IMR-90 (cell line): Measurements from ENCODE around the gene ITCH. TPM values are rescaled to one million over a fixed set of nuclear protein-coding genes. Genes with fewer than 3 reads are reported as not detected.
A peak's percentile ranks its signal among the peaks of the same experiment; 100 is the strongest.

ENCODE experiments used
- ATAC-seq: fragments of 200-7000 bp; cut with Tn5 transposase; 2 replicates; pipeline ENCODE4 v1.9.1; 2020; ENCODE audit warnings: low read depth, mild to moderate bottlenecking, moderate library complexity
- BruUV-seq: library from RNA; stranded (reverse); fragments of 400-500 nt; replicated peaks from 2 replicates; lab custom pipeline; 2021; lab: Mats Ljungman, UMichigan
- CTCF ChIA-PET: fragments of 300-600 bp; formaldehyde crosslinking; extraction: SDS; loops from one replicate; lab custom pipeline; 2021; ENCODE audit warnings: antibody characterized with exemption; lab: Yijun Ruan, JAX
- POLR2A ChIA-PET: fragments of 300-600 bp; sonication (Branson Sonifier 250); formaldehyde crosslinking; loops from one replicate; lab custom pipeline; 2022; ENCODE audit warnings: antibody characterized with exemption; ENCODE audit not compliant: unreplicated experiment; lab: Charles Lee
- DNase-seq: peaks from one replicate; pipeline ENCODE4 v3.0.0; 2013
- H2AFZ ChIP-seq: replicated peaks from 2 replicates; pipeline ENCODE3; 2013; ENCODE audit warnings: low read length, mild to moderate bottlenecking; ENCODE audit not compliant: poor library complexity
- H2AK5ac ChIP-seq: 2 replicates; pipeline ENCODE4 v1.6.1; 2013; ENCODE audit warnings: low read depth, low read length, inconsistent platforms
- H2AK9ac ChIP-seq: replicated peaks from 2 replicates; pipeline ENCODE3; 2013; ENCODE audit warnings: mild to moderate bottlenecking, low read depth, low read length, moderate library complexity; ENCODE audit not compliant: poor library complexity
- H2BK120ac ChIP-seq: 2 replicates; pipeline ENCODE4 v1.6.1; 2013; ENCODE audit warnings: low read depth, low read length, inconsistent platforms
- H2BK15ac ChIP-seq: 3 replicates; pipeline ENCODE4 v1.6.1; 2013; ENCODE audit warnings: low read depth, low read length, inconsistent platforms
- H2BK20ac ChIP-seq: 2 replicates; pipeline ENCODE4 v1.6.1; 2013; ENCODE audit warnings: low read depth, mild to moderate bottlenecking, inconsistent platforms, low read length, moderate library complexity
- H2BK5ac ChIP-seq: 2 replicates; pipeline ENCODE4 v1.6.1; 2013; ENCODE audit warnings: mild to moderate bottlenecking, low read depth, low read length, inconsistent platforms; ENCODE audit not compliant: poor library complexity, severe bottlenecking
- H3K14ac ChIP-seq: replicated peaks from 2 replicates; pipeline ENCODE4 v1.6.1; 2013; ENCODE audit warnings: low read depth, low read length, inconsistent platforms
- H3K18ac ChIP-seq: 2 replicates; pipeline ENCODE4 v1.6.1; 2013; ENCODE audit warnings: low read depth, low read length, control low read depth
- H3K23ac ChIP-seq: 2 replicates; pipeline ENCODE4 v1.6.1; 2013; ENCODE audit warnings: low read depth, low read length, inconsistent platforms
- H3K27ac ChIP-seq: 2 replicates; pipeline ENCODE4 v1.5.1; 2013; ENCODE audit warnings: mild to moderate bottlenecking, control low read depth, low read length; ENCODE audit not compliant: insufficient read depth
- H3K27me3 ChIP-seq: 2 replicates; pipeline ENCODE4 v1.6.1; 2013; ENCODE audit warnings: low read length; ENCODE audit not compliant: control insufficient read depth, insufficient read depth
- H3K36me3 ChIP-seq: 2 replicates; pipeline ENCODE4 v1.6.1; 2013; ENCODE audit warnings: low read length, mixed read lengths; ENCODE audit not compliant: control insufficient read depth, insufficient read depth
- H3K4ac ChIP-seq: 2 replicates; pipeline ENCODE4 v1.6.1; 2013; ENCODE audit warnings: low read depth, low read length, inconsistent platforms
- H3K4me1 ChIP-seq: 2 replicates; pipeline ENCODE4 v1.6.1; 2013; ENCODE audit warnings: low read length, mixed read lengths; ENCODE audit not compliant: control insufficient read depth, insufficient read depth
- H3K4me2 ChIP-seq: 2 replicates; pipeline ENCODE4 v1.6.1; 2013; ENCODE audit warnings: low read depth, mild to moderate bottlenecking, control low read depth, low read length, moderate library complexity
- H3K4me3 ChIP-seq: 2 replicates; pipeline ENCODE4 v1.5.1; 2013; ENCODE audit warnings: low read depth, mild to moderate bottlenecking, control low read depth, low read length, moderate library complexity; ENCODE audit not compliant: insufficient read depth
- H3K56ac ChIP-seq: 2 replicates; pipeline ENCODE4 v1.6.1; 2013; ENCODE audit warnings: low read length, inconsistent platforms; ENCODE audit not compliant: insufficient read depth; ENCODE audit errors: extremely low read depth
- H3K79me1 ChIP-seq, 2 experiments: 2 replicates each; pipeline ENCODE4 v1.6.1; 2013; ENCODE audit warnings: low read length in 2 of 2, inconsistent platforms in 1 of 2, low read depth in 1 of 2
- H3K9ac ChIP-seq: 2 replicates; pipeline ENCODE4 v1.6.1; 2013; ENCODE audit warnings: low read depth, low read length, control low read depth
- H3K9me1 ChIP-seq: 2 replicates; pipeline ENCODE4 v1.6.1; 2013; ENCODE audit warnings: low read length, inconsistent platforms; ENCODE audit not compliant: insufficient read depth
- H3K9me3 ChIP-seq: 2 replicates; pipeline ENCODE4 v1.6.1; 2013; ENCODE audit warnings: low read length; ENCODE audit not compliant: control insufficient read depth, insufficient read depth
- H4K20me1 ChIP-seq: 2 replicates; pipeline ENCODE4 v1.6.1; 2013; ENCODE audit warnings: low read length, inconsistent platforms; ENCODE audit not compliant: insufficient read depth
- H4K5ac ChIP-seq: 2 replicates; pipeline ENCODE4 v1.6.1; 2013; ENCODE audit warnings: mild to moderate bottlenecking, low read depth, low read length, control low read depth
- H4K8ac ChIP-seq, 2 experiments: 2 replicates each; pipeline ENCODE4 v1.6.1; 2013; ENCODE audit warnings: low read depth in 2 of 2, low read length in 2 of 2, control low read depth in 1 of 2, inconsistent platforms in 1 of 2
- H4K91ac ChIP-seq: 2 replicates; pipeline ENCODE4 v1.6.1; 2013; ENCODE audit warnings: low read depth, low read length, inconsistent platforms; ENCODE audit not compliant: insufficient read depth
- CEBPB ChIP-seq: IDR thresholded peaks from 2 replicates; pipeline ENCODE4 v1.6.1; 2012; ENCODE audit warnings: low read depth, low read length, improper control_type of control experiment
- CTCF ChIP-seq: conservative IDR thresholded peaks from 2 replicates; pipeline ENCODE4 v1.5.1; 2012; ENCODE audit warnings: mild to moderate bottlenecking, low read depth, low read length, improper control_type of control experiment
- ELK1 ChIP-seq: fragments of 150-350 bp; IDR thresholded peaks from 2 replicates; pipeline ENCODE4 v1.6.1; 2016; ENCODE audit warnings: low read depth, mild to moderate bottlenecking, low read length, moderate library complexity, borderline replicate concordance
- FOS ChIP-seq: fragments of 150-350 bp; IDR thresholded peaks from 2 replicates; pipeline ENCODE4 v1.6.1; 2016; ENCODE audit warnings: low read depth, low read length
- MAZ ChIP-seq: IDR thresholded peaks from 2 replicates; pipeline ENCODE4 v1.6.1; 2012; ENCODE audit warnings: low read depth, mild to moderate bottlenecking, low read length, improper control_type of control experiment, moderate library complexity, borderline replicate concordance
- POLR2A ChIP-seq: IDR thresholded peaks from 2 replicates; pipeline ENCODE4 v1.6.1; 2012; ENCODE audit warnings: mild to moderate bottlenecking, low read depth, low read length
- RAD21 ChIP-seq: IDR thresholded peaks from 2 replicates; pipeline ENCODE4 v1.6.1; 2012; ENCODE audit warnings: low read length, improper control_type of control experiment
- SMC3 ChIP-seq: fragments of 150-350 bp; IDR thresholded peaks from 2 replicates; pipeline ENCODE4 v1.6.1; 2016; ENCODE audit warnings: low read depth, mild to moderate bottlenecking, antibody characterized with exemption, low read length, moderate library complexity
- WGBS, 2 experiments: methylation state at CpG; one replicate each; pipeline versions ENCODE4 v1.1.5 to v1.1.7; 2013; ENCODE audit warnings: missing lambda C conversion rate in 2 of 2; ENCODE audit not compliant: insufficient read length in 1 of 2; ENCODE audit errors: extremely low coverage in 2 of 2; 5-methylcytosine and 5-hydroxymethylcytosine counted together
- dilution Hi-C: fragments of 300-500 bp; cut with HindIII; formaldehyde crosslinking; loops from one replicate; pipeline ENCODE4 v1.14.3; 2018; ENCODE audit warnings: low sequenced_read_pairs; ENCODE audit not compliant: unreplicated experiment
- in situ Hi-C: fragments of 300-500 bp; cut with MboI; formaldehyde crosslinking; loops from 3 replicates; pipeline ENCODE4 v1.14.3; 2019; ENCODE audit warnings: low sequenced_read_pairs, inconsistent platforms, mixed read lengths
- intact Hi-C: fragments of 100-400 bp; cut with micrococcal nuclease; formaldehyde crosslinking; loops from 2 replicates; pipeline ENCODE4 v1.10.0; 2022
- polyA plus RNA-seq, 3 experiments: library from polyadenylated mRNA; depleted of rRNA; stranded (reverse); fragments of >200 nt; gene quantifications; 2 replicates each; pipeline ENCODE4 v1.2.3, GENCODE V29; 2012; ENCODE audit warnings: low replicate concordance in 1 of 3
- total RNA-seq: library from RNA; depleted of rRNA; stranded (reverse); fragments of >200 nt; gene quantifications from 2 replicates; pipeline ENCODE4 v1.2.3, GENCODE V29; 2012

ITCH gene
- total and polyA plus RNA-seq, 2 of the 4 experiments (the other 2 are of a cell fraction), result 12.7 to 94.6 TPM

- Histone ChIP-seq H3K4me2 (peak overlapping the region; percentile 42; the same call in 1 of the 2 replicates), H3K9ac (no peak overlapping the region), H3K4me3 (no peak overlapping the region), H3K9me1 (no peaks in the 10 kb centered on the region), H3K9me3 (no peaks in the 10 kb centered on the region), H2AFZ (no peak overlapping the region), H3K27me3 (no peaks in the 10 kb centered on the region), H3K23ac (peak overlapping the region; percentile 87), H4K91ac (no peak overlapping the region), H3K27ac (no peak overlapping the region), H3K4me1 (peaks cover 2% of the 10 kb centered on the region; the same call in 1 of the 2 replicates), H2BK120ac (no peak overlapping the region), H2BK20ac (no peak overlapping the region), H2BK5ac (no peak overlapping the region), H2BK15ac (no peak overlapping the region), H2AK5ac (no peak overlapping the region), H3K36me3 (peaks cover 19% of the 10 kb centered on the region), H3K18ac (no peak overlapping the region), H3K79me1 (peaks cover 11 to 30% of the 10 kb centered on the region in 2 experiments), H3K14ac (peak overlapping the region; percentile 20; the same call in 1 of the 2 replicates), H3K4ac (peak overlapping the region; percentile 25; the same call in 1 of the 2 replicates), H4K20me1 (peaks cover 11% of the 10 kb centered on the region), H4K5ac (no peak overlapping the region), H2AK9ac (no peak overlapping the region), H3K56ac (no peak overlapping the region), H4K8ac (peak overlapping the region in 1 of 2 experiments; percentile 20; a peak in 1 of 4 replicates)
- DNase-seq, result peak; percentile 21
- TF ChIP-seq SMC3 (peak; percentile 19; the same call in 1 of the 2 replicates), CEBPB (no peak), RAD21 (peak; percentile 54), FOS (no peak), POLR2A (no peak), CTCF (peak; percentile 74), ELK1 (no peak), MAZ (0 out of 2 replicates have a peak, but pooled peaks have one; percentile 13)
- ATAC-seq, result peak; percentile 95
- dilution Hi-C loops (no loop called here), intact Hi-C loops (loop anchor here (5.0 to 10.0 kb wide), 2 partner anchors 164 to 281 kb away; no protein-coding TSS in a partner anchor), in situ Hi-C loops (loop anchor here (10.0 kb wide), 1 partner anchor 161 kb away; no protein-coding TSS in a partner anchor)
- no TSS peak for BruUV-seq
- POLR2A ChIA-PET, result no interaction called here
- CTCF ChIA-PET, result interaction anchor here (0.6 to 1.2 kb wide), 2 partner anchors 164 to 171 kb away, joined by 3 to 4 read pairs; no protein-coding TSS in a partner anchor
- 0% methylated on average over 9 of the region's 38 CpGs; no CpG with 5 or more reads in 1 of the 2 experiments for WGBS, 2 experiments
Observed at GRCh38 chr20:34475979-34476736, 113.1 kb downstream of the ITCH start.
